PC-3 (cell line): ENCODE data around the gene NABP1.

Source experiments
- CTCF ChIP-seq: fragments of 300-600 bp; sonication (generic); conservative IDR thresholded peaks from 2 replicates; pipeline ENCODE4 v1.5.1; 2017; ENCODE audit warnings: antibody characterized with exemption, low read depth, mild to moderate bottlenecking, low read length
- EZH2 ChIP-seq: fragments of 300-600 bp; sonication (generic); IDR thresholded peaks from one replicate; pipeline ENCODE4 v1.6.1; 2017; ENCODE audit warnings: antibody characterized with exemption, mild to moderate bottlenecking, low read length; ENCODE audit not compliant: unreplicated experiment
- EZH2phosphoT487 ChIP-seq: fragments of 300-600 bp; sonication (generic); IDR thresholded peaks from 2 replicates; pipeline ENCODE4 v1.6.1; 2018; ENCODE audit warnings: mild to moderate bottlenecking, antibody characterized with exemption, low read length, borderline replicate concordance

- TF ChIP-seq CTCF (no peak), EZH2 (no peak), EZH2phosphoT487 (no peak)
Measured at GRCh38 chr2:191643429-191643828, 34.5 kb upstream of the NABP1 start.
